ENCODE data around the gene IFIT1B.
"Not testable (repeated sequence)": the region's sequence is repeated elsewhere in the genome, so short reads cannot be mapped to it uniquely, and the experiment has no call there.

The IFIT1B gene

GRCh38 chr10:89391907-89392756, 14.3 kb downstream of the IFIT1B start, which contains the start of gene IFIT1:
IFIT1 (plus strand) TSS chr10:89392623; CDS start chr10:89392713, 90 bp downstream.
- FAIRE-seq (peak; percentile 92), DNase-seq (ENCODE audit: insufficient read length, low spot score) (no peak)
- peak; percentile 70; the same call in 1 of the 2 replicates for TF ChIP-seq POLR2A (IDR thresholded peaks at IDR 0.05; ENCODE audit: low read depth, low read length)
- TF ChIP-seq POU2F2 (IDR thresholded peaks at IDR 0.05; ENCODE audit: low read depth, low read length), result no peak

DNA sequence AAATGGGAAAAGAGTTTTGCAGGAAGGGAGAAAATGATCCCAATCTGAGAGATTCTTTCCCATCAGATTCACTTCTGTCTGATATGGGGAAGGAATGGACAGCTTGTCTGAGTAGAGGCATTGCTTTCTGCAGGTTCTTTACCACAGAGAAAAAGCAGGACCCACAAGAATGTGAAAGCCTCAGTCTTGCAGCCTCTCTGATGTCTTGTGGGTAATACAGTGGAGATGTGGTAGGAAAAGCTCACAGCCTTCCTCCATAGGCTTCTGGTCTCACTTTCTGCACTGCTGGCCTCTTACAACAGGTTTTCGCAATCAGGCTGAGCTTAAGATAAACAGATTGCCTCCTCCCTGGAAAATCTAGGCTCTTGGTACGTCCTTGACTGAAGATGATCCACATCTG, 15.1 kb downstream of the IFIT1B start:
- TF ChIP-seq TAF1 (IDR thresholded peaks at IDR 0.05; ENCODE audit: low read depth, low read length), result no peak
- no peak for TF ChIP-seq POU2F2 (IDR thresholded peaks at IDR 0.05; ENCODE audit: low read depth, low read length)
- TF ChIP-seq POLR2A (IDR thresholded peaks at IDR 0.05; ENCODE audit: low read depth, low read length), result no peak
- TF ChIP-seq PAX5 (IDR thresholded peaks at IDR 0.05; ENCODE audit: insufficient read depth, low read length, severe bottlenecking), result no peak
- no peak for TF ChIP-seq SPI1 (IDR thresholded peaks at IDR 0.05; ENCODE audit: low read depth, low read length)
- TF ChIP-seq POLR2AphosphoS5 (IDR thresholded peaks at IDR 0.05; ENCODE audit: low read depth, low read length), result no peak
- DNase-seq (ENCODE audit: insufficient read length, low spot score) (no peak), FAIRE-seq (peak; percentile 58)

DNA sequence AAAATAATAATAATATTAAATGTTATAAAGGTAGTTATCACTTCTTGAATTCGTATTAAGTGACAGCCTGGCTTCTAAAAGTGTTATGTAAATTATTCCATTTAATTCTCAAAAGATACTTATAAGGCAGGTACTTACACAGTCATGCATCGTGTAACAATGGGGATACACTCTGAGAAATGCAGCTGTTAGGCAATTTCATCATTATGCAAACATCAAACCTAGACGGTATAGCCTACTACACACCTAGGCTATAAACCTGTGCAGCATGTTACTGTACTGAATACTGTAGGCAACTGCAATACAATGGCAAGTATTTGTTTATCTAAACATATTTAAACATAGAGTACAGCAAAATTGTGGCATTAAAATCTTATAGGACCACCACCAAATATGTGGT, 16.0 kb downstream of the IFIT1B start:
- FAIRE-seq, result no peak

DNA sequence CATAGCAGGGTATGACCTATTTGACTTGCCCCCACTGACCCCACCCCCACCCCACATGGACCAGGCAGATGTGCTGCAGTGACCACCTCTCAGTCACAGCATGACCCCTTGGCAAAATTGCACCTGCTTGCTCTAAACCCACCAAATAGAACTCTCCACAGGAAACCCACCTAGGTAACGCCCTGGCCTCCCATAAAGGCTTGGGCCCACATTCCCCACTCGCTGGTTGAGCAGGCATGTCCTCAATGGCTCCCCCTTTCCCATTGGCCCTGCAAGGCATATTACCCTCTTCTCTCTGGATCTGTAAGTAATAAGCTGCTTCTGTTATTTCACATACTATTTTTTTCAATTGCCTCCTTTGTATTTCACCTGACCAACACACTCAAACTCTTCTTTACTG, 17.3 kb downstream of the IFIT1B start:
- DNase-seq (ENCODE audit: insufficient read length, low spot score) (no peak), FAIRE-seq (no peak)
- TF ChIP-seq SPI1 (IDR thresholded peaks at IDR 0.05; ENCODE audit: low read depth, low read length) (no peak), POLR2A (IDR thresholded peaks at IDR 0.05; ENCODE audit: low read depth, low read length) (no peak), TAF1 (IDR thresholded peaks at IDR 0.05; ENCODE audit: low read depth, low read length) (no peak), POLR2AphosphoS5 (IDR thresholded peaks at IDR 0.05; ENCODE audit: low read depth, low read length) (no peak), PAX5 (IDR thresholded peaks at IDR 0.05; ENCODE audit: insufficient read depth, low read length, severe bottlenecking) (no peak)

More for the DNA sequence above, 16.0 kb downstream of the IFIT1B start:
- DNase-seq (ENCODE audit: insufficient read length, low spot score), result no peak
- no peak for TF ChIP-seq TAF1 (IDR thresholded peaks at IDR 0.05; ENCODE audit: low read depth, low read length)
- no peak for TF ChIP-seq SPI1 (IDR thresholded peaks at IDR 0.05; ENCODE audit: low read depth, low read length)
- no peak for TF ChIP-seq PAX5 (IDR thresholded peaks at IDR 0.05; ENCODE audit: insufficient read depth, low read length, severe bottlenecking)
- no peak for TF ChIP-seq POLR2AphosphoS5 (IDR thresholded peaks at IDR 0.05; ENCODE audit: low read depth, low read length)
- TF ChIP-seq POU2F2 (IDR thresholded peaks at IDR 0.05; ENCODE audit: low read depth, low read length), result no peak
- TF ChIP-seq POLR2A (IDR thresholded peaks at IDR 0.05; ENCODE audit: low read depth, low read length), result no peak

GRCh38 chr10:89398003-89398749, 20.3 kb downstream of the IFIT1B start:
- no peak for DNase-seq (ENCODE audit: insufficient read length, low spot score)
- no peak for FAIRE-seq
- no peak for TF ChIP-seq TAF1 (IDR thresholded peaks at IDR 0.05; ENCODE audit: low read depth, low read length)
- TF ChIP-seq SPI1 (IDR thresholded peaks at IDR 0.05; ENCODE audit: low read depth, low read length), result no peak
- no peak for TF ChIP-seq POU2F2 (IDR thresholded peaks at IDR 0.05; ENCODE audit: low read depth, low read length)
- TF ChIP-seq POLR2A (IDR thresholded peaks at IDR 0.05; ENCODE audit: low read depth, low read length), result no peak
- TF ChIP-seq POLR2AphosphoS5 (IDR thresholded peaks at IDR 0.05; ENCODE audit: low read depth, low read length), result no peak
- TF ChIP-seq PAX5 (IDR thresholded peaks at IDR 0.05; ENCODE audit: insufficient read depth, low read length, severe bottlenecking), result no peak

DNA sequence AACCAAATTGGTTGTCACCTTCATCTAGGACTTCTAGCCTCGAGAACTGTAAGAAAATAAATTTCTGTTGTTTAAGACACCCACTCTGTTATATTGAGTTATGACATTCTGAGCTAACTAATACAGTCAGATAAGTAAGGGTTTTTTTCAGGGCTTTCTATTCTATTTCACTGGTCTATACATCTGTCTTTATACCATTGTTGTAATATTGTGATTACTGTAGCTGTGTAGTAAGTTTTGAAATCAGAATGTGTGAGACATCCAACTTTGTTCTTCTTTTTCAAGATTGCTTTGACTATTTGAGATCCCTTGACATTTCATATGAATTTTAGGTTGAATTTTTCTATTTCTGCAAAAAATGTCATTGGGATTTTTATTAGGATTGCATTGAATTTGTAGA, 22.1 kb downstream of the IFIT1B start:
- DNase-seq (ENCODE audit: insufficient read length, low spot score) (no peak), FAIRE-seq (no peak)
- no peak for TF ChIP-seq SPI1 (IDR thresholded peaks at IDR 0.05; ENCODE audit: low read depth, low read length)
- no peak for TF ChIP-seq TAF1 (IDR thresholded peaks at IDR 0.05; ENCODE audit: low read depth, low read length)
- TF ChIP-seq POLR2AphosphoS5 (IDR thresholded peaks at IDR 0.05; ENCODE audit: low read depth, low read length), result no peak
- no peak for TF ChIP-seq POU2F2 (IDR thresholded peaks at IDR 0.05; ENCODE audit: low read depth, low read length)
- TF ChIP-seq PAX5 (IDR thresholded peaks at IDR 0.05; ENCODE audit: insufficient read depth, low read length, severe bottlenecking), result no peak
- no peak for TF ChIP-seq POLR2A (IDR thresholded peaks at IDR 0.05; ENCODE audit: low read depth, low read length)

GRCh38 chr10:89403043-89403442, 25.2 kb downstream of the IFIT1B start:
- TF ChIP-seq PAX5 (IDR thresholded peaks at IDR 0.05; ENCODE audit: insufficient read depth, low read length, severe bottlenecking), result no peak
- no peak for TF ChIP-seq SPI1 (IDR thresholded peaks at IDR 0.05; ENCODE audit: low read depth, low read length)
- TF ChIP-seq POLR2A (IDR thresholded peaks at IDR 0.05; ENCODE audit: low read depth, low read length), result no peak
- no peak for TF ChIP-seq POLR2AphosphoS5 (IDR thresholded peaks at IDR 0.05; ENCODE audit: low read depth, low read length)
- no peak for TF ChIP-seq TAF1 (IDR thresholded peaks at IDR 0.05; ENCODE audit: low read depth, low read length)
- no peak for TF ChIP-seq POU2F2 (IDR thresholded peaks at IDR 0.05; ENCODE audit: low read depth, low read length)
- FAIRE-seq, result no peak
- no peak for DNase-seq (ENCODE audit: insufficient read length, low spot score)

- FAIRE-seq (no peak), DNase-seq (ENCODE audit: insufficient read length, low spot score) (no peak)
- no peak for TF ChIP-seq POLR2AphosphoS5 (IDR thresholded peaks at IDR 0.05; ENCODE audit: low read depth, low read length)
- no peak for TF ChIP-seq POU2F2 (IDR thresholded peaks at IDR 0.05; ENCODE audit: low read depth, low read length)
- TF ChIP-seq SPI1 (IDR thresholded peaks at IDR 0.05; ENCODE audit: low read depth, low read length), result no peak
- no peak for TF ChIP-seq POLR2A (IDR thresholded peaks at IDR 0.05; ENCODE audit: low read depth, low read length)
- TF ChIP-seq PAX5 (IDR thresholded peaks at IDR 0.05; ENCODE audit: insufficient read depth, low read length, severe bottlenecking), result no peak
- no peak for TF ChIP-seq TAF1 (IDR thresholded peaks at IDR 0.05; ENCODE audit: low read depth, low read length)
Measured at GRCh38 chr10:89404104-89405047, 26.5 kb downstream of the IFIT1B start.

GRCh38 chr10:89406178-89406577, 28.3 kb downstream of the IFIT1B start:
- not testable (repeated sequence) for FAIRE-seq; DNase-seq (ENCODE audit: insufficient read length, low spot score)

DNA sequence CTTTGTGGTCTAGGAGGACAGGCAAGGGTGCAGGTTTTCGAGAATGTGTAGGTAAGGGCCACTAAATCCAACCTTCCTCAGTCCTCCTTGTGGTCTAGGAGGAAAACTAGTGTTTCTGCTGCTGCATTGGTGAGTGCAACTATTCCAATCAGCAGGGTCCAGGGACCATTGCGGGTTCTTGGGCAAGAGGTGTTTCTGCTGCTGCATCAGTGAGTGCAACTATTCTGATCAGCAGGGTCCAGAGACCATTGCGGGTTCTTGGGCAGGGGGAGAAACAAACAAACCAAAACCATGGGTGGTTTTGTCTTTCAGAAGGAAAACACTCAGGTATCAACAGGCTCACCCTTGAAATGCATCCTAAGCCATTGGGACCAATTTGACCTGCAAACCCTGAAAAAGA, 29.9 kb downstream of the IFIT1B start:
- FAIRE-seq; DNase-seq (ENCODE audit: insufficient read length, low spot score): not testable (repeated sequence)

- FAIRE-seq; DNase-seq (ENCODE audit: insufficient read length, low spot score): not testable (repeated sequence)
Measured at GRCh38 chr10:89409282-89409681, 31.4 kb downstream of the IFIT1B start.

DNA sequence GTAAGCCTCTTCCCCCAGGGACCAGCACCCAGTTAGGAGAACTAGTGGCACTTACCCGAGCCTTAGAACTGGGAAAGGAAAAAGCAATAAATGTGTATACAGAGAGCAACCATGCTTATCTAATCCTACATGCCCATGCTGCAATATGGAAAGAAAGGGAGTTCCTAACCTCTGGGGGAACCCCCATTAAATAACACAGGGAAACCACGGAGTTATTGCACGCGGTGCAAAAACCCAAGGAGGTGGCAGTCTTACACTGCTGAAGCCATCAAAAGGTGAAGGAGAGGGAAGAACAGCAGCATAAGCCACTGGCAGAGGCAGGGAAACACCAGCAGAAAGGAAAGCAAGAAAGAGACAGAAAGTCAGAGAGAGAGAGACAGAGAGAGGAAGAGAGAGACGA, 32.7 kb downstream of the IFIT1B start:
- not testable (repeated sequence) for FAIRE-seq; DNase-seq (ENCODE audit: insufficient read length, low spot score)

DNA sequence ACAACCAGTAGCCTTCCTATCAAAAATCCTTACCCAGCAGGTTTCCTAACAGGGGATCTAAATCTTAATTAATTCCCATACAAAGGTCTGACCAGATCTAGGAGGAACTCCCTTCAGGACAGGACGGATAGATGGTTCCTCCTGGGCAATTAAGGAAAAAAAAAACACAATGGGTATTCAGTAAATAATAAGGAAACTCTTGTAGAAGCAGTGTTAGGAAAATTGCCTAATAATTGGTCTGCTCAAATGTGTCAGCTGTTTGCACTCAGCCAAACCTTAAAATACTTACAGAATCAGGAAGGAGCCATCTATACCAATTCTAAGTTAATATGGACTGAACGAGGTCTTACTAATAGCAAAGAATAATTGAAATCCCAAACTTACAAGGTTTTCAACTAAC, 33.3 kb downstream of the IFIT1B start:
- not testable (repeated sequence) for DNase-seq (ENCODE audit: insufficient read length, low spot score); FAIRE-seq
